GM21528 (cell line): ENCODE measurements around the gene MSH3.
"Not testable (repeated sequence)": the region's sequence is repeated elsewhere in the genome, so short reads cannot be mapped to it uniquely, and the experiment has no call there.

Experiments used
- ATAC-seq: cut with Tn5 transposase; IDR thresholded peaks from one replicate; pipeline ENCODE4 v1.9.1; 2021; ENCODE audit warnings: mild to moderate bottlenecking, moderate library complexity; ENCODE audit not compliant: unreplicated experiment, low FRiP score

Gene MSH3

DNA sequence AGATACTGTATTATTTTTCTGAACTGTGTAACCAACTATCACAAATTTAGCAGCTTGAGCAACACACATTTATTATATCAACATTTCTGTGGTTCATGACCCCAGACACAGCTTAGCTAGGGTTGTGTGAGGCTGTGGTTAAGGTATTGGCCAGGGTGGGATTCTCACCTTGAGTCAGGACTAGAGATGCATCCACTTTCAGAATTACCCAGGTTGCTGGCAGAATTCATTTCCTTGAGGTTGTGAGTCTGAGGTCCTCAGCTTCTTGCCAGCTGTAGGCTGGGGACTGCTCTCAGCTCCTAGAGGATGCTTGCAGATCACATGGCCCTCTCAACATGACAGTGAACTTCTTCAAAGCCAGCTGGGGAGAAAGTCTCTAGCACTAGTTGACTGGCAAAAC lies 183.2 kb downstream of the MSH3 start:
- peak; percentile 85 for ATAC-seq

GRCh38 chr5:80841026-80841797 lies 186.8 kb downstream of the MSH3 start:
- not testable (repeated sequence) for ATAC-seq

- ATAC-seq, result not testable (repeated sequence)
Measured at GRCh38 chr5:80846422-80846821, 192.0 kb downstream of the MSH3 start.

DNA sequence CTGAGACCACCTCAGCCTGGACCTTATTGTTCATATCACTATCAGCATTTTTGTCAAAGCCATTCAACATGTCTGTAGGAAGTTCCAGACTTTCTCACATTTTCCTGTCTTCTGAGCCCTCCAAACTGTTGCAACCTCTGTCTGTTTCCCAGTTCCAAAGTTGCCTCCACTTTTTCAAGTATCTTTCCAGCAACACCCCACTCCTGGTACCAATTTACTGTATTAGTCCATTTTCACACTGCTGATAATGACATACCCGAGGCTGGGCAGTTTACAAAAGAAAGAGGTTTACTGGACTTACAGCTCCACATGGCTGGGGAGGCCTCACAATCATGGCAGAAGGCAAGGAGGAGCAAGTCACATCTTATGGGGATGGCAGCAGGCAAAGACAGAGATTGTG lies 195.7 kb downstream of the MSH3 start:
- not testable (repeated sequence) for ATAC-seq

DNA sequence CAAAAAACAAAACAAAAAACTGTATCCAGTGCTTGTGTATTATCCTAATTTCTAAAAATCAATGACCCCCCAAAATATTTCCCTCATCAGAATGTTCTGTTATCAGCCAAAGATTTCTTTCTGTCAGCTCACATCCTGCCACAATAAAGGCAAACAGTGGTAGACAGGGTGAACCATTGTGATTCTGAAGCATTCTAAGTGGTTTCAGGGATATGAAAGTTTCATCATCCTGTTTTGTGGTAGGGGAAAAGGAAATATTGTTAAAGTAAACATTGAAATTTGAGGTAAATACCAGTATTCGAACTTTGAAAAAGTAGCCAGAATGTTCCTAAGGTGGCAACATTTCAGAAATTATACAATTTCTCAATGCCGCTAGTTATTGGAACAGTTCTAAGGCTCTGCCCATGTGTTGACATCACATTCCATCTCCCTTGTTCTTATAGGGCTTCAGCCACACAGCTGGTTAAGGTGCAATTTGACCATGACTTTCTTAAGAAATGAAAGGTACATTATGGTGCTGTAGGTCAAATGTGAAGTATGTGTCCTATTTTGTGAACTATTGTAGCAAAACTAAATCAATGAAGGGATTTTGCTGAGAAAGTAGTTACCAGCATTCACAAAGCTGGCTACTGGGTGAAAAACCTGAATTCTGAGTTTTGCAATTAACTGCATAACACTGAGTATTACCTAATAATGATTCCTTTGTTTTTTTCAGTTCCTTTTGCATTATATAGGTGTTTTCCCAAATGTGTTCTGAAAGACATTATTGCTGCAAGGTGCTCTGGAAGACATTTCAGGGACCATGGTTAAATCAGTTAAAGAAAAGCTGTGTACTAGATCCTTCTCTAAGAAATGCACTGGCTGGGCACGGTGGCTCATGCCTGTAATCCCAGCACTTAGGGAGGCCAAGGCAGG lies 198.1 kb downstream of the MSH3 start:
- ATAC-seq, result no peak

- ATAC-seq, result no peak
Measured at GRCh38 chr5:80853413-80853812, 199.0 kb downstream of the MSH3 start.

DNA sequence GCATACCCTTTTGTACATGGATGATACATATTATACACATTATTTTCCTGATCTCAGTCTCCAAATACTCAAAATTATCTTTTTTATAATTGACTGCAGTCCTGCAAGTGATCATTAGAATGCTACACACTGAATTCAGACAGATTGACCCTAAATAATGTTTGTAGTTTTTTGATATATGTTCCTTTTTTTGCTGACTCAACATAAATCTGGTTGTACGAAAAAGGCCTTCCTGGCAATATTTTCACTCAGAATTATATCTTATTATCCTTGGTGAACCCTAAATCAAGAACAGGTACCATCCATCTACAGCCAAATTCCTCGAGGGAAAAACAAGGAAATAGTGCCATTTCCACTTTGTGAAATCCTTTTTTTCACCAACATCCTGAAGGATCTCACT lies 200.1 kb downstream of the MSH3 start:
- ATAC-seq, result no peak

DNA sequence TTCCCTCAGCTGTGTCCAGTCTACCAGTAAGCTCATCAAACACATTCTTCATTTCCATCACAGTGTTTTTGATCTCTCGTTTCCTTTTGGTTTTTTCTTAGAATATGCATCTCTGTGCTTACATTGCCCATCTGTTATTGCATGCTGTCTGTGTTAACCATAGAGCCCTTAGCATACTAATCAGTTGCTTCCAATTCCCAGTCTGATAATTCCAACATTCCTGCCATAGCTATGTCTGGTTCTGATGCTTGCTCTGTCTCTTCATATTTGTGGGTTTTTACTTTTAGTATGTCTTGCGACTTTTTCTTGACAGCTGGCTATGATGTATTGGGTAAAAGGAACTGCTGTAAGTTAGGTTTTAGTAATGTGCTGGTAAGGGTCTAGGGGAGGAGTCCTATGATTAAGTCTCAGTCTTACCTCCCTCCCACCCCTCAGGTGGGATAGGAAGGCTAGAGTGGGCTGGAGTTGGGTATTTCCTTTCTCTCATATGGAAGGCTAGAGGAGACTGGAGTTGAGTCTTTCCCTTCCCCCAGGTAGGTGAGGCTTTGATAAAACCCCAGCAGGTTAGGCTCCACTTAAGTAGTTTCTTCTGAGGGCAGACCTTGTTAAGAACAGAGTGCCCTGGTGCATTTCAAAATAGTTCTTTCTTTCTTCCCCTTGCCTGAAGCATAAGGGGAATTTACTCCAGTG lies 206.6 kb downstream of the MSH3 start:
- no peak for ATAC-seq

DNA sequence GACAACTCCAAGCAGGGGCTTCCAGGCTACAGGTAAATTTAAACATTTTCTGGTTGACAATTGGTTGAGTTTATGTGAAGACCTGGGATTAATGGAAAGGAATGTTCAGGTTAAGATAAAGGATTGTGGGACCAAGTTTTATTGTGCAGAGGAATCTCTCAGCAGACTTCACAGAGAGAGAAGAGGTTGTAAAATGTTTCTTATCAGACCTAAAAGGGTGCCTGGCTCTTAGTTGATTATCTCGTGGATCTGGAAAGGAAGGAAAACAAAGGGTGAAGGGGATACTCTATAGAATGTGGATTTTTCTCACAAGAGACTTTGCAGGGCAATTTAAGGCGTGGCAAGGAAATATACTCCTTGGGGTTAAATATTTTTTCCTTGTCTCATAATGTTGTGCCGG lies 209.3 kb downstream of the MSH3 start:
- no peak for ATAC-seq

- ATAC-seq, result no peak
Measured at GRCh38 chr5:80864109-80864508, 209.7 kb downstream of the MSH3 start.

DNA sequence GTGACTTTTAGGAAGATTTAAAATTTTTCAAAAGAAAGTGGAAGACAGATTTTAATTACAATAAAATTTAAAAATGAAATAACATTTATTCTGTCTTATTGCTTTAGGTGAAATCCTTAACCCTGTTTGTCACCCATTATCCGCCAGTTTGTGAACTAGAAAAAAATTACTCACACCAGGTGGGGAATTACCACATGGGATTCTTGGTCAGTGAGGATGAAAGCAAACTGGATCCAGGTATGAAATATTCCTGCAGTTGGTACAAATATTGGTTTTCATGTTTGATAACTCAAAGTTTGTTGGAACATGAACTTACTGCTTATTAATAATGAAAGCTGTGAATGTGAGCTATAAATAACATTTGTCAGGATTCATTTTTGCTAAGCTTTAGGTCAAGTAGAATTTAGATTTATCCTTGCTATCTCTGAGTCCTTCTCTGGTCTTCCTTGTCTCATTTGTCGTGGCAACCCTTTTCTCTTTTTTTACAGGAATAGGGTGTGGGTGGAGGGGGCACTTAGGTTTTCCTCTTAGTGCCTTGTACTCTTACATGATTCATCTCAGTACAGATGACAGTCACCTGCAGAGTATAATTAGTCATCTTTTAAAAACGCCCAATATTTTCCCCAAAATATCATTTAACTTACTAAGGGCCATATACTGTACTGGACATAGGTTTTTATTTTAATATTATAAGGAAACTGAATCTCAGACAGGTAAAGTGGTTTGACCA lies 210.4 kb downstream of the MSH3 start:
- ATAC-seq, result no peak

DNA sequence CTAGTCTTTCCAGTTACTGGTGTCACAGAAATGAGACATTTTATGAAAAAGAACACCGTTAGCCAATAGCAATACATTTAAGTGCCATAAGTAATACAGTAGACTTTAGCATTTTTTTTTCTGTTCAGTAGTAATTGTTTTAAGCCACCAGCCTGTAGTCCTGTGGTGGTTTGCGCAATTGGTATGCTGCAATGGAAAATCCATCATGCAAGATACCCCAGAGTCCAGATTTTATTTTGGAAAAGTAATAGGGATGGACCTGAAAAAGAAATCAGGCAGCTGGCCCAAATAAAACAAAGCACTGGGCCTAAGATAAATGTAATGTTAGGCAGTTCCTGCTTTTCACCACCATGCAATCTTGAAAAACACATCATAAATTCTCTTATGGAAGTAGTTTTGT lies 211.1 kb downstream of the MSH3 start:
- ATAC-seq, result no peak

DNA sequence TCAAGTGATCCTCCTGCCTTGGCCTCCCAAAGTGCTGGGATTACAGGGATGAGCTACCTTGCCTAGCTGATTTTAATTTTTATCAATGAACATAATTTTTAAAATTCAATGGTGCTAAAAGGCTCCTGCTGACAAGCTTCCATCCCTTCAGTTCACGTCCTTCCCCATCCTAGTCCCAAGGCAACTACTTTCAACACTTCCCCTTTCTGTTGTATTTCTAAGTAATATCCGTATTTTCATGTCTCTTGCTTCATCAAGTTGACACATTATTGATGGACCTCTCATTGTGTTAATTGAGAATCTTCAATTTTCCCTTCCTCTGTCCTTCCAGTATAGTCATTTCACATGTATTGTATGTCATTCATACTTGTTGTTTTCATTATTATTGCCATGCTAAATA lies 211.9 kb downstream of the MSH3 start:
- ATAC-seq, result no peak

DNA sequence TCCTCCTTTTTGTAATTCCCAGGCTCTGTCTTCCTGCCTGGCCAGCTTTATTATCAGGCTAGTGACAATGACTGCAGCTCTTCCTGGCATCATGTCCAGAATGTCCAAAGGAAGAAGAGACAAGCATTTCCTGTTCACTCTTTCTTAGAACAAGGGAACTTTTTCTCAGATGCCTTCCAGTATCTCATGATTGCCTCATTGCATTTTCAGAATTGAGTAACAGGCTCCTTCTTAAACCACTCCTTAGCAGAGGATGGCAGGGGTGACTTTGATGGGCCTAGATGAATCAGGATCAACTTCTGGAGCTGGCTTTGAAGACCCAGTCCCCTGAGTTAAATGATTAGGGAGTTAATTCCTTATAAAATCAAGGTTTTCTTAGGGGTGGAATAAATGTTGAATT lies 212.8 kb downstream of the MSH3 start:
- no peak for ATAC-seq

GRCh38 chr5:80870442-80870841 lies 216.0 kb downstream of the MSH3 start:
- ATAC-seq, result no peak

DNA sequence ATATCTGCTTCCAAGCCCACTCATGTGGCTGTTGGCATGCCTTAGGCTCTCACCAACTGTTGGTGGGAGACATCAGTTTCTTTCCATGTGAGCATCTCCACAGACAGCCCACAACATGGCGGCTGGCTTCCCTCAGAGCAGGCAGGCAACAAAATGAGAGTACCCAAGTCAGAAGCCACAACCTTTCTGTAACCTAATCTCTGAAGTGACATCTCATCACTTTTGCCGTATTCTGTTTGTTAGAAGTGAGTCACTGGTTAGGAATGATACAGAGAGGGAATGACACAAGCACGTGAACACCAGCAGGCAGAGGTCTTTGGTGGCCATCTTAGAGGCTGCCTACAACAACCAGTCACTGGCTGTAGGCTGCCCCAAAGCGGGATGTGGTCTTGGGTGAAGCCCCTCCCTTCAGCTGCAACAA lies 217.1 kb downstream of the MSH3 start:
- ATAC-seq, result no peak

DNA sequence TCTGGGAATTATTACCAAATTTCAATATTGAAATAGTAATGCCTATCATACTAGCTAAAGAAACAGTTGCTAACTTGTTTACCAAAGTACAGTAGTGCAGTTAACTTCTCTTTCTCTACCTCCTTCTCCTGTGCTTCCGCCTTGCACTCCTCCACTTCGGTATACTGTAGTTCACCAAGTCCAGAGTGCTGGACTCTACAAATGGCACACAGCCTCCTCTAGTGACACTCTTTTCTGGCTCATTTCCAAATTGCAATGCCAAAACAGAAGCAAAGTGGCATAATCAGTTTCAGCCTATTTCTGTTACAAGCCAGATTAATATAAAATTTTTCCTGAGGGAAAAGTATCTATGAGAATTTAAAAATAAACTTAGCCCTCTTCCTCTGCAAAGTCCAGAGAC lies 219.7 kb downstream of the MSH3 start:
- ATAC-seq, result no peak

DNA sequence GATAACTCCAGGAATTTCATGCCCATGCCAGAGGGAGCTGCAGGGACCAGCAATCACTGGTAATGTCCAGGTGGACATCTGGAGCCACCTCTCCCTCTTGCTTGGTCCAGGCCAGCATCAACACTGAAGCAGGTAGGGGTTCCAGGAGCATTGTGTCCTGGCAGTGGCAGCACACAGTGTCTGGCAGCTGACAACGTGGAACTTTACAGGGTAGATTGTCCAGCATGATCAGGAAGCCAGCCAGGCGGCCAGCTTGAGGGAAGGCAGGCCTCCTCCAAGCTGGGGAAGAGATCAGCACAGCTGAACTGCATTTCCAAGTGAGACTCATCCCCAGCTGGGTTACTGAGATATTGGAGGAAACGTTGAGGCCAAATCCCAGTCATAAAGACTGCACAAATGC lies 223.1 kb downstream of the MSH3 start:
- no peak for ATAC-seq

DNA sequence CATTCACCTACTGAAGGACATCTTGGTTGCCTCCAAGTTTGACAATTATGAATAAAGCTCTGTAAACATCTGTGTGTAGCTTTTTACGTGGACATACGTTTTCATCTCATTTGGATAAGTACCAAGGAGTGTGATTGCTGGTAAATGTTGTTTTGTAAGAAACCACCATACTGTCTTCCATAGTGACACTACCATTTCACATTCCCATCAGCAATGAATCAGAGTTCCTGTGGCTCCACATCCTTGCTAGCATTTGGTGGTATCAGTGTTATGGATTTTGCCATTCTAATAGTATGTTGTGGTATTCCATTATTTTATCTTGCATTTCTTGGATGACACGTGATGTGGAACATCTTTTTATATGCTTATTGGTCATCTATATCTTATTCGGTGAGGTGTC lies 227.3 kb downstream of the MSH3 start:
- ATAC-seq, result no peak

DNA sequence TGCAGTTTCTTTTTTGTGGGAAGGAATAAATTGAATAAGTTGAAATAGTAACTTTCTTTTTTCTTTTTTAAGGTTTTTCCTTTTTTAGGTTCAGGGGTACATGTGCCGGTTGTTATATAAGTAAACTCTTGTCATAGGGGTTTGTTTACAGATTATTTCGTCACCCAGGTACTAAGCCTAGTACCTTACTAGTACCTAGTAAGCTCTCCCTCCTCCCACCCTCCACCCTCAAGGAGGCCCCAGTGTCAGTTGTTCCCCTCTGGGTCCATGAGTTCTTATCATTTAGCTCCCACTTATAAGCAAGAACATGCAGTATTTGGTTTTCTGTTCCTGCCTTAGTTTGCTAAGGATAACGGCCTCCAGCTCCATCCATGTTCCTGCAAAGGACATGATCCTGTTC lies 228.9 kb downstream of the MSH3 start:
- ATAC-seq, result not testable (repeated sequence)
